NCI-H1436 treated with DMSO at 0.1 percent for 48 hours (cell line): ENCODE measurements around the gene GALNT16.
"Not testable (repeated sequence)": the region's sequence is repeated elsewhere in the genome, so short reads cannot be mapped to it uniquely, and the experiment has no call there.

Experiments
- DNase-seq: peaks from one replicate; lab custom pipeline; 2025; lab: John Stamatoyannopoulos, UW

Gene GALNT16

DNA sequence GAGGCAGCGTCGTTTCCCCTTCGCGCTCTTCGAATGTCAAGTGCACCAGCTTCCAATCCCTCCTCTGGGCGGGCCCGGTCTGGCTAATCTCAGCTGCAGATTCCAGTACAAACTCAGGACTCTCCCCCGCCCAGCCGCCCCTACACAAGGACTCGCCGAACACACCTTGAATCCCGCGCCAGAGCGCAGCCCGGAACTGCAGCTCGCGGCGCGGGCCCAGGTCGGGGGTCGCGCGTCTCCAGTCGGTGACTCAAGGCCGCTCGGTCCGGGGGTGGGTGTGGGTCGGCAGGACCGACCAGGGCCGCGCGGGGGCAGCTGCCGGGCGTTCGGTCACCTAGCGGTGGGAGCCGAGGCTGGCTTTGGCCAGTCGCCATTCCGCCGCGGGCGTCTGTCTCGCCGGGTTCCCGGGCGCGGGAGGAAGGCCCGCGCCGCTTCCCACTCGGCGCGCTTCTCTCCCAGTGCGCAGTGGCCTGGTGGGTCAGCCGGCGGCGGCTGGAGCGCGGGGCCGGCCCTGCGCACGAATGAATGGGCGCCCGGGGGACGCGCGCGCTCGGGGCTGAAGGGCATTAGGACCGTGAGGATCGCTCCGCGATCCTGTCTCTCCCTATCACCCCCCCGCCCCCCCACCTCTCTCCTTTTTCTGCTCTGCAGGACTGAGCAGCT, at the start of gene GALNT16:
Gene GALNT16 (plus strand): TSS at position 632 of the 663 bp plus-strand sequence. CDS start 133 bp downstream, outside the sequence.
- DNase-seq, result no peak

DNA sequence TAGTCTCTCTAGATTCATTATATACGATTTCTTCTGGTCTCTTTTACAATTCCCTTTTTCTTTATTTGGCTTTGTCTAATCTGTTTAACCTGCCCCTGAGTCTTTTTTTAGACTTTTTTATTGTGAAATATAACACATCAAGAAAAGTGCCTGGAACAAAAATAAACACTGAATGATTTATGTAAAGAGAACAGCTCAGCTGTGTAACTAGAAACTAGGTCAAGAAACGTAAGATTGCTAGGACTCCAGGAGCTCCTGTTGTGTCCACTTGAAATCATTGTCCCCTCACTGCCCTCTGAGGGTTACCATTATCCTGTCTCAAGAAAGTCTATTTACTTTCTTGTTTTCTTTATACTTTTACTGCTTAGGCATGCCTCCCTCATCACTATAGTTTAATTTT, 45.6 kb upstream of the GALNT16 start:
- no peak for DNase-seq

DNA sequence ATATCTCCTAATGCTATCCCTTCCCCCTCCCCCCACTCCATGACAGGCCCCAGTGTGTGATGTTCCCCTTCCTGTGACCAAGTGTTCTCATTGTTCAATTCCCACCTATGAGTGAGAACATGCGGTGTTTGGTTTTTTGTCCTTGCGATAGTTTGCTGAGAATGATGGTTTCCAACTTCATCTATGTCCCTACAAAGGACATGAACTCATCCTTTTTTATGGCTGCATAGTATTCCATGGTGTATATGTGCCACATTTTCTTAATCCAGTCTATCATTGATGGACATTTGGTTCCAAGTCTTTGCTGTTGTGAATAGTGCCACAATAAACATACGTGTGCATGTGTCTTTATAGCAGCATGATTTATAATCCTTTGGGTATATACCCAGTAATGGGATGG, 42.3 kb upstream of the GALNT16 start:
- DNase-seq, result not testable (repeated sequence)

DNA sequence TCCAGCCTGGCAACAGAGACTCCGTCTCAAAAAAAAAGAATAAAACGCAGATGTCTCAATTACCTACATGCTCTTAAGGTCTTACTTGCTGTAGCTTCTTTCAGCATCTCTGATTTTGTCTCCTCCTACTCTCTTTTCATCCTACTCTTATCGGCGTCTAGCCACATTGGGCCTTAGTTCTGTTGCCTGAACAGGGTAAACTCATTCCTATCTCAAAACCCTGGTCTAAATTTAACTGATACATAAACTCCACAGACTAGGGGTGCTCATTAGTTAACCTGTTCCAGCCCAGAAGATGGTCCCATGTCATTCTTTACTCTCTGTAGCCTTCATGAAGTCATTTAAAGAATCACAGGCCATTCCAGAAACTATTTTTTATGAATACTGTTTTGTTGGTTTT, 35.0 kb upstream of the GALNT16 start:
- DNase-seq, result no peak

DNA sequence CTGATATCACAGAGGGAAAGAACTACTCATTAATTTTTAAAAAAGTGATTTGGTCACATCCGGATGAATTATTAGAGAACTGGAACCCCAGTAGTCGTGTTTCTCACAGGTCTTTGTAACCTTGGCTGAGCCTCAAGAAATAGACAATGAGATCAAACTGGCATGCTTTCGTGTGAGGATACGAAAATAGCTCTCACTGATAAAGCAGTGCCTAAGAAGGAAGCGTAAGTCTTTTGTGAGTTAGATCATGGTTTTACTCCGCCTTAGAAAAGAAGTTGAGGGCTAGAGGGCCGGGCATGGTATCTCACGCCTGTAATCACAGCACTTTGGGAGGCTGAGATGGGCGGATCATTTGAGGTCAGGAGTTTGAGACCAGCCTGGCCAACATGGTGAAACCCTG, 33.8 kb upstream of the GALNT16 start:
- no peak for DNase-seq

DNA sequence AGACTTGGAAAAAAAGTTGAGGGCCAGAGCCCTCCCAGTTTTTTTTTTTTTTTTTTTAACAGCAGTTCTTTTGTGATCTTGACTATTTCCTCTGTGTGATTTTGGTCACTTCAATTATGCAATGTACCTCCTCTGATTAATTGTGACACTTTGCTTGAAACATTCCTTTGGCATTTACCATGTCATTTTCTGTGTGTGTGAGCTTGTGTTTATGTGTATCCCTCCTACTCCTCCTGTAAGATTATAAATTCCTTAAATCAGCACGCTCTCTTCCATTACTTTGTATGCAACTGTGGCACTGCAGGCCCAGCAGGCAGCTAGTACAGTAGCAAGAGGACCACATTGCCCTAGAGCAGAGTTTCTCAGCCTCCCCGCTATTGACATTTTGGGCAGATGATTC, 33.2 kb upstream of the GALNT16 start:
- no peak for DNase-seq

DNA sequence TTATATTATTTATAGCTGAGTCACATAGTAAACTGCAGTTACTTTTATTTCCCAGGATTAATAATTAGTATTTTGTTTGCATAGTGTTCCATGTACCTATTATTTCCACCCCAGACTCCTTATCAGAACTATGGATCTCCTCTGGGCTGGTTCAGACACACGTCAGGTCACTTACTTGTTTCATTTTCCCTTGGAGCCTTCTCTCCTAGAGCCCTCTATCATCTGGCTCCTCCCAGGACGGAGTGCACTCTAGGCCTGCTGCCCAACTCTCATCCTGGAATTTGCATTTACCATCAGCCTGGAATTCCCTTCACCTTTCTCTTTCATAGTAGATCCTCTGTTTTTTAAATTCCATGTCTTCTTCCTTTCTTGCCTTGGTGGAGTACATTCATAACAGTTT, 28.5 kb upstream of the GALNT16 start:
- no peak for DNase-seq

DNA sequence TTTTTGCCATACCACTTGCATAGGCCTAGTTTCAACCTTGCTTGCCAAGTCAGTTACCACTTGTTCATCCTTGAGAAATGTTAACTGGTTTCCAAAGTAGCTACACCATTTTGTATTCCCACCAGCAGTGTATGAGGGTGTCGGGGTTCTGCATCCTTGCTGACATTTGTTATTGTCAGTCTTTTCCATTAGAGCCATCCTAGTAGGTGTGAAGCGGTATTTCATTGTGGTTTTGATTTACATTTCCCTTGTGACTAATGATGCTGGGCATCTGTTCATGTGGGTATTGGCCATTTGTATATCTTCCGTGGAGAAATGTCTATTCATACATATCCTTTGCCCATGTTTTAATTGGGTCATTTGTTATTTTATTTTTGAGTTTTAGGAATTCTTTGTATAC, 27.6 kb upstream of the GALNT16 start:
- DNase-seq, result no peak

DNA sequence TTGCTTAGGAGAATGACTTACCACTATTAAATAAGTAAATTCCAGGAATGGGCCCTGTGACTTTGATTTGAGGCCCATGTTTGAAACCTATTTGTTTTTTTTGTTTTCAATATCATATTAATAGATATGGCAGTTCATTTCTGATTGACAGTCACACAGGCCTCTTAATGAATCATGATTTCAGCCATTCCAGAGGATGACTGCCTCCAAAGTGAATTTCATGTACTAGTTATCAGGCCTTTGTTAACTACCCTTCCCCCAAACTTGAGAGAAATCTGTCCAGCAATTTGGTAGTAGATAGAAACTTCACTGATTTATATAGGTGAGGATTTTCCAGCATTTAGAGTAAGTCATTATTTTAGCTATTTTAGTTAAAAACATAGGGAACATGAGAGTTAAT, 25.9 kb upstream of the GALNT16 start:
- DNase-seq, result no peak

DNA sequence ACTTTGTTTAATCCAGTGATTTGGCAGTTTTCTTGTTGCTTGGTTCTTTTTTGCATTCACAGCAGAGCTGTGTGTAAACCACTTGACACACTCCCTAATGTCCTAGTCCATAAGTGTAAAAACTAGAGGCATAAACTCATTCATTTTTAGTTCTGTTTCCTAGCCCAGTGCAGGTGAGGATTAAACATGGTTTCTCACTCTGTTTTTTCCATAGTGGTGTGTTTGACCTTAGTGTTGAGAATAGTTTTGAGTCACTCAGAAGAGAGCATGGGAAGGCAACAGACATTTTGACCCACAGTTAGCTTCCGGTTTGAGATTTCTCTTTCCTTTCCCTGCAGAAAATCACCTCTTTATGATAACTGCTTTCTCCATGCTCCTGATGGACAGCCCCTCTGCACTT, 24.2 kb upstream of the GALNT16 start:
- no peak for DNase-seq

DNA sequence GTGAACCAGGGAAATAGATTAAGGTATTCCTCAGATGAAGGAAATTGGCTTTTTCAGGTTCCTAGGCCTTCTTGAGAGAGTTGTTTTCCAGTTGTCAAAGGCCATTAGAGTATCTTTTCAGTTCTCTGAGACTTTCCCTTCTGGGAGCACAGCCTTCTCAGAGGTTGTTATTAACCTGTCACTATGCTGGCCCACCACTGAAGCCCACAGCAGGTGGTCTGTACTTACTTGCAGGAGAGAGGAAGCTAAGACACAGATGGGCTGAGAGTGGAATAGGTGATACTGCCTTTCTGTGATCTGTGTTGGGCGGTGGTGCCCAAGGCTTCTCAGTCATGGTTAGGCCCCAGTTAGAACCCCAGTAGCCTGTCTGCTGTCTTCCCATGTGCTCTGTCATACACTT, 22.8 kb upstream of the GALNT16 start:
- DNase-seq, result no peak

DNA sequence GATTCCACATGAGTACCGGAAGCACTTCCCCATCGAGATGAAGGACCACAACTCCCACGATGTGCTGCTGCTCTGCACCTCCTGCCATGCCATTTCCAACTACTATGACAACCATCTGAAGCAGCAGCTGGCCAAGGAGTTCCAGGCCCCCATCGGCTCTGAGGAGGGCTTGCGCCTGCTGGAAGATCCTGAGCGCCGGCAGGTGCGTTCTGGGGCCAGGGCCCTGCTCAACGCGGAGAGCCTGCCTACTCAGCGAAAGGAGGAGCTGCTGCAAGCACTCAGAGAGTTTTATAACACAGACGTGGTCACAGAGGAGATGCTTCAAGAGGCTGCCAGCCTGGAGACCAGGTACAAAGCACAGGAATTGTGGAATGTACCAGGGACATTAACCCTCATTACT, 22.4 kb upstream of the GALNT16 start:
- DNase-seq, result no peak

DNA sequence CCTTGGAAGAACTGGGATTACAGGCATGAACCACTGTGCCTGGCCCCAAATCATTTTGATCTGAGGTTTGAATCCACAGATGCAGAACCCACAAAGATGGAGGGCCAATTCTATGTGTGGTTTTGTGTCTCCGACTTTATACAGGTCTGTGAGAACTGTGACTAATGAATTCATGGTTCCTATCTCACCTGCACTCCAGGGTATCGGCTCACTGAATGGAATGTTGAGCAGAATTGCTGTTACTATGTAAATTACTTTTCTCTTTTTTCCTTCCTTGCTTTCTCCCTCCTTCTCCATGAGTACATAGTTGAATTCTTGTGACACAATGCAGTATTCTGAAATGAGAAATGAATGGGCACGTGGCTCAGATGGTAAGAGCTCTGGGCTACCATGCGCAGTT, 21.1 kb upstream of the GALNT16 start:
- DNase-seq, result no peak

DNA sequence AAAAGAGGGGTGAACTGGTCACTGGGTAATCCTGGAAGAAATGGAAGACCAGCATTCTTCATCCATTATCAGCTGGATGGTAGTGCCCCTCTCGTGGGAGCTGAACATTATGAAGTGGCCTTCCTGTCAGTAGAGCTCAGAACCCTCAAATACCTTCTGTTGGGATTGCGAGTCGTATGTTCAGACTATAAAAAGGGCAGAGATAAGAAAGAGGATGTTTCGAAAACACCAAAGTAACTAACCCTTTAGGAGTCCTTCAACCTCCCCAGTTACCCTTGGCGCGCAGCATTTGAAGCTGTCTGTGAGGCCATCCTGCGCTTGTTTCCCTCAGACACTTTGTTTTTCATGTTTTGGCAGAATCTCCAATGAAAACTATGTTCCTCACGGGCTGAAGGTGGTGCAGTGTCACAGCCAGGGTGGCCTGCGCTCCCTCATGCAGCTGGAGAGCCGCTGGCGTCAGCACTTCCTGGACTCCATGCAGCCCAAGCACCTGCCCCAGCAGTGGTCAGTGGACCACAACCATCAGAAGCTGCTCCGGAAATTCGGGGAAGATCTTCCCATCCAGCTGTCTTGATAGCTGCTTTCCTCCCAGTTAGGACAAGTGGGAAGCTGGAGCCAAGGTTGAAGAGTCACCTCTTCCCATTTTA, 19.3 kb upstream of the GALNT16 start:
- DNase-seq, result no peak

DNA sequence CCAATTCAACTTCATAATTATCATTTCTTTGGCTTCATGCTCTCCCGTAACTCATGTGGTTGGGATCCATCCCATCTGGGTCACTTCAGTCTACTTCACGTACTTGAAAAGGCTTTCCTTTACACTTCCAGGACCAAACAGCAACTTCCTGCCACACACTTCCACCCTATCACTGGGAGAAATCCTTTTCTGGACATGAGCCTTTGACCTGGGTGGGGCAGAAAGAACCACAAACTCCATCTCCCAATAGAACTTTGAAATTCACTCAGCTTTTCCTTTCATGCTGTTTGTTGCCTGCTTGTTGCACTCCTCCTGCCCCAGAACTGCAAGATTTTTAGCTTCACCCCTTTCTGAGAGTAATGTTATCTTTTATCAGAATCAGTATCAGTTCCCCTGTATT, 18.4 kb upstream of the GALNT16 start:
- no peak for DNase-seq

DNA sequence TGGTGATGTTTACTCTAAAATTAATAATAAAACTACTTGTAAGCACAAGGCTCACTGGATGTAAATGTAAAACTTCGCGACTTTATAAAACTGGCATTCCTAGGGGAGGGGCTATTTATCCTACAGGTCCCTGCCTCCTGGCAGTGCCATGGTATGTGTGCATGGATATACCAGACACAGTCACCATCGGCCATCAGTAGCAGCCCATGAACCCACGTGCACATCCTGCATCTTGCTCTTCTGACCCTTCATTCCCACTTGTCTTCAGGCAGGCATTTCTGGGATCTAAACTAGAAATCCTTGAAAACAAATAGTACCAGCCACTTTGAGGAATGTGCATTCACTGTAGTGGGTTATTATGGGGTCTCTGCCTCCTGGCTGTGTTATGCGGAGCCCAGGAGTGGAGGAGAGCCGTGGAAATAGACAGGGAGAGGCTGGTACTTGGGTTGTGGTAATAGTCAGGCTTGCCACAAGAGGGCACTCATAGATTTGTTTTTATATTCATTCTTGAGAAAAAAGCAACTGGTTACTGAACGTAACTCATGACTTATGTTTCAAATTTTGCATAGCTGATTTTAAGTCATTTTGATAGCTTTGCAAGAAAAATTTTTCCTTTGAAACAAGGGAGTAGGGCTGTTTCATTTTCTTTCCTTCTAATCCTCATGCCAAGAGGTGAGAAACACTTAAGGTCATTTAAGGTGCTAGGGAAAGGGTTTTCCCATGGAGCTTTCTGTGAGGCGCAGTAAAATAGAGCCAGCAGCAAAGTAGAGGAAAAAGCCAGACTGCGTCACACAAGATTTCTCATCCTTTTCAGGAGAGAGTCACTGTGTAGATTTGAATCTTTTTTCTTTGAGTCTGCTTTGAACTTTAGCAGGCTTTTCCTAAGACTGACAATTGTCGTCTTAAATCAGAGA, 17.4 kb upstream of the GALNT16 start:
- DNase-seq, result no peak

DNA sequence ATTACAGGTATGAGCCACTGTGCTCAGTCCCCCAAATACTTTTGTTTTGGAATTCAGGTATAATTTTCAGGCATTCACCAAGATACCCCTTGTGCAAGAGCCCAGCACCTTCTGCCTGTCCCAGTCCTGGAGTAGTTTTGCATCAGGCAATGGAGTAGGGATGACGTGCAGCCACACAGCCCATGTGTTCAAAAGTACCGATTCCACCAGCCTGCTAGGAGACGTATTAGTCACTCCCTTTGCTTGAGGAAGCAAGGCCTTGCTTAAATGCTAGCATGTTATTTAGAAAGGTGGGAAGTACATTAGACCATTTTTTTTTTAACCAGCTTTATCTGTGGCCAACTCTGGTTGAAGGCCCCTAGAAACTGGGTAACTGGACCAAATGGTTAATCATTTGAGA, 15.0 kb upstream of the GALNT16 start:
- no peak for DNase-seq

DNA sequence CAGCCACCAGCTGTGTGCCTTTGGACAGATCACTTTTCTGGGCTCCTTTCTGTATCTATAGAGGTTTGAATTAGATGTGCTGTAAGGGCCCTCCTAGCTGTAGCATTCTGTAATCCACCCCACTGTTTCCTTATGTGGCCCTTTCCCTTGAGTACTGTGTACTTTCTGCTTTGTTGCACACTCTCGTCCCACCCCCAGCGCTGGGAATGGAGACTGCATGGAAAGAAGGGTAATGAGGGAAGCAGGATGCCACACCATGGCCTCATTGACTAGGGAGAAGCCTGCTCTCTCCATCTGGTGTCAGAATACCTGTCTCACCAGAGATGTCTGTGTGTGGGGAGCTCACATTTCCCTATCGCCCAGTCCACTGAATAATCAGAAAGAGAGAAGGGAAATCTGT, 13.6 kb upstream of the GALNT16 start:
- DNase-seq, result no peak

DNA sequence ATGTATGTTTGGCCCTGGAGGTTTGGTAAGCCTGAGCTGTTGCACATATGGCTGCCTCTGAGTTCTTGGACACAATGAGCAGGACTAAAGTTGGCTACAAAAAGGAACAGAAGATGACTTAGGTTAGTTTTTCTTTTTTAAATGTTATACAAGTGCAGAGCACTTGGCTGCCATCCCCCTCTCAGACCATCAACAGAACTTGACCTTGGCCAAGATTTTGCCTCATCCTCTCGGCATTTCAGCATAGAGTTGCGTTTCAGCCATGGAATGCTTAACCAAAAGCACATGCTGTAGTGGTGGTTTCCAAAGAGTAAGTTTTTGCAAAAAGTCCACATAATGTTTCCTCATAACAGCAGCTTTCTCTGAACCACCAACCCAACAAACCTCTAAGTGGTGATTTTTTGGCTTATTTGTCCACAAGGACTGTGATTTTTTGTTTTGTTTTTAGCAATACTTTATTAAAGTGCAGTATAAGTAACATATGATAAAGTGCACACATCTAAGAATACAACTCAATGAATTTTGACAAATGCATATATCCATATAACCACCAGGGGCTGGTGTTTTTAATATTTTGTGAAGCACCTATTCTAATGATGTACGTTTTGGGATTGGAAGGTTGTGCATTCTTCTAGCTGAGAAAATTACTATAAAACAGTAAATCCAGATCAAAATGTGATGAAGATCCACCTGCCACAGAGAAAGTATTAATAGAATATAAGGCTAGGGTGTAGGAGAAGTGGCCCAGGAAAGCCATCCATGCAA, 12.1 kb upstream of the GALNT16 start:
- DNase-seq, result no peak

DNA sequence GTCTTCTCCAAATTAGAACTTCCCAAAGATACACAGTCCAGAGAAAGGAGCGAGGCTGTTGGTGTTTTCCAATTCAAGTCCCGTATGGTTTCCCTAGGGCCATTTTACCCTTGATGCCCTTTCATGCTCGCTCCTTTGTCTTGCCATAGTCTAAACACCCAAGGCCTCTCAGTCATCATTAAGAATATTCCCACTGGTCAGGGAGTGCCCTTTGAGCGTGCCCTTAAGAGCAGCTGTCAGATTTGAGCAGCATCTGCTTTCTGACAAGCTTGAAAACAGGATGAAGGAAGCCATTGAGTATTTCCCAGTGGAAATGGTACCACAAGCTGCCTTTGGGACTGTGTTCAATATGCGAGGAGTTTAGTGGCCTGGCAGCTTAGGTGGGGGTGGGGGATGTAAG, 10.4 kb upstream of the GALNT16 start:
- DNase-seq, result no peak

DNA sequence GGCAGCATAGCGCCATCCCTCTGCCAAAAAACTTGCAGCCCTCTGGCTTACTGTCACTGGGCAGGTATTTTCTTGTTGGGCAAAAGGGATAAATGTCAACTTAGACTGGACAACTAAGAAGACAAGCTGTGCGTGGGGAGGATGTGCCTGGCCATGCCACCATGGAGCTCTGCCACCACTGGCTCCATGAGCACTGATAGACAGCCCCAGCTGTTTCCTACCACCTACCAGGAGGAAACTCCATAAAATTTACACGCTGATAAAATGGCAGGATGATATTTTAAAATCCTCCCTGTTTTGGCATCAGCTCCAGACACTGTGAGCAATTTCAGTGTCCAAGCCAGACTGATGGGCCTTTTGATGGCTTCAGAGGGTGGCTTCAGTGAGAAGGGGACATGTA, 7.1 kb upstream of the GALNT16 start:
- no peak for DNase-seq

DNA sequence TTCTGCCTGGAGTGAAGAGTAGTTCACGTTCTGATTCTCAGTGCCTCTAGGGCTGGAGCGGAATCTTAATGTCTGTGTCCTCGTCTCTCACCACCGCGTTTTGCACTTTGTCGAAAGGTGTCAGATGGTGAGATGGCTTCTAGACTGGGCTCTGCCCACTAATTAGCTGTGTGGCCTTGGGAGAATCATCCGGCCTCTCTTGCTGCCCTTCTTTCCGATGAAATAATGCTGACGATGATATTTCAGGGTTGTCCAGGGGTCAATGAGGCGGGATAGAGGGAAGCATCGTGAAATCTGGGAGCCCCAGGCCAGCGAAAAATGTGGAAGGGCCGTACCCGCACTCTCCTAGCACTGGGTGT, 811 bp upstream of the GALNT16 start:
- no peak for DNase-seq
